ENCODE measurements around the gene CNIH2. TPM values are rescaled to one million over a fixed set of nuclear protein-coding genes. Genes with fewer than 3 reads are reported as not detected.

The CNIH2 gene
- polyA plus RNA-seq, 1 donor from 2014 or later = 47.9 TPM

- no peak overlapping the region for H2AFZ ChIP-seq (ENCODE audit: low read depth, low read length)
These were observed 39.3 kb downstream of the CNIH2 start for GRCh38 chr11:66317322-66317722.

More at GRCh38 chr11:66317322-66317722, 39.3 kb downstream of the CNIH2 start:
- Histone ChIP-seq H3K4me3 (ENCODE audit: low read length) (no peak overlapping the region), H4K20me1 (ENCODE audit: insufficient read depth) (no peaks in the 10 kb centered on the region), H3K27me3 (ENCODE audit: insufficient read depth, low read depth, low read length) (peaks cover 2% of the 10 kb centered on the region), H3F3A (ENCODE audit: insufficient read depth, low read length, poor library complexity, severe bottlenecking) (no peaks in the 10 kb centered on the region), H3K79me2 (replicated peaks; ENCODE audit: insufficient read depth, low read length) (no peaks in the 10 kb centered on the region), H3K36me3 (ENCODE audit: insufficient read depth, low read length) (no peaks in the 10 kb centered on the region), H3K27ac (ENCODE audit: low read length) (no peak overlapping the region), H3K9ac (ENCODE audit: low read length) (peak overlapping the region; percentile 1), H3K9me2 (ENCODE audit: insufficient read depth, low read length) (no peaks in the 10 kb centered on the region), H3K9me3 (ENCODE audit: low read length) (no peaks in the 10 kb centered on the region), H3K4me2 (ENCODE audit: low read length) (no peak overlapping the region)
- TF ChIP-seq CTCF (IDR thresholded peaks at IDR 0.05; ENCODE audit: poor library complexity, severe bottlenecking) (no peak), RAD21 (conservative IDR thresholded peaks at IDR 0.05) (no peak), POLR2AphosphoS5 (IDR thresholded peaks at IDR 0.05) (no peak), MXI1 (conservative IDR thresholded peaks at IDR 0.05; ENCODE audit: poor library complexity, severe bottlenecking) (no peak), TAF1 (IDR thresholded peaks at IDR 0.05; ENCODE audit: low read depth) (no peak), EP300 (conservative IDR thresholded peaks at IDR 0.05; ENCODE audit: poor library complexity, severe bottlenecking) (no peak), EZH2 (IDR thresholded peaks at IDR 0.05; ENCODE audit: borderline replicate concordance, insufficient read depth, low read length, poor library complexity, severe bottlenecking) (no peak), REST (IDR thresholded peaks at IDR 0.05; ENCODE audit: borderline replicate concordance) (no peak), SMC3 (conservative IDR thresholded peaks at IDR 0.05; ENCODE audit: poor library complexity) (no peak)

Data from neural cell (in vitro differentiated cells).